SJCRH30 (cell line): Measurements from ENCODE around the gene FKTN. TPM values are rescaled to one million over a fixed set of nuclear protein-coding genes. Genes with fewer than 3 reads are reported as not detected.
"Not testable (repeated sequence)": the region's sequence is repeated elsewhere in the genome, so short reads cannot be mapped to it uniquely, and the experiment has no call there.

Experiments used
- DNase-seq, 2 experiments: peaks; one replicate each; pipeline ENCODE4 v3.0.0-alpha.2; 2015 to 2020
- H3K27ac ChIP-seq: fragments of 250-450 bp; sonication (Bioruptor Pico); 2 replicates; pipeline ENCODE4 v1.5.1; 2020; ENCODE audit warnings: mild to moderate bottlenecking, moderate library complexity
- H3K27me3 ChIP-seq: fragments of 250-450 bp; sonication (Bioruptor Pico); 2 replicates; pipeline ENCODE4 v1.5.1; 2020; ENCODE audit warnings: mild to moderate bottlenecking, moderate library complexity
- H3K36me3 ChIP-seq: fragments of 250-450 bp; sonication (Bioruptor Pico); 2 replicates; pipeline ENCODE4 v1.5.1; 2020; ENCODE audit warnings: mild to moderate bottlenecking, moderate library complexity
- H3K4me1 ChIP-seq: fragments of 250-450 bp; sonication (Bioruptor Pico); 2 replicates; pipeline ENCODE4 v1.5.1; 2020; ENCODE audit warnings: mild to moderate bottlenecking, moderate library complexity
- H3K4me3 ChIP-seq: fragments of 250-450 bp; sonication (Bioruptor Pico); 2 replicates; pipeline ENCODE4 v1.5.1; 2020; ENCODE audit warnings: mild to moderate bottlenecking, moderate library complexity
- H3K9me3 ChIP-seq: fragments of 250-450 bp; sonication (Bioruptor Pico); replicated peaks from 2 replicates; pipeline ENCODE4 v1.5.1; 2020; ENCODE audit warnings: mild to moderate bottlenecking, moderate library complexity
- total RNA-seq: library from RNA; depleted of rRNA; stranded (reverse); fragments of >200 nt; shearing (Covaris generic); gene quantifications from 2 replicates; pipeline ENCODE4 v1.2.3, GENCODE V29; 2014; rRNA removed

FKTN gene
- total RNA-seq, result 22.2 and 28.4 TPM in 2 replicates

DNA sequence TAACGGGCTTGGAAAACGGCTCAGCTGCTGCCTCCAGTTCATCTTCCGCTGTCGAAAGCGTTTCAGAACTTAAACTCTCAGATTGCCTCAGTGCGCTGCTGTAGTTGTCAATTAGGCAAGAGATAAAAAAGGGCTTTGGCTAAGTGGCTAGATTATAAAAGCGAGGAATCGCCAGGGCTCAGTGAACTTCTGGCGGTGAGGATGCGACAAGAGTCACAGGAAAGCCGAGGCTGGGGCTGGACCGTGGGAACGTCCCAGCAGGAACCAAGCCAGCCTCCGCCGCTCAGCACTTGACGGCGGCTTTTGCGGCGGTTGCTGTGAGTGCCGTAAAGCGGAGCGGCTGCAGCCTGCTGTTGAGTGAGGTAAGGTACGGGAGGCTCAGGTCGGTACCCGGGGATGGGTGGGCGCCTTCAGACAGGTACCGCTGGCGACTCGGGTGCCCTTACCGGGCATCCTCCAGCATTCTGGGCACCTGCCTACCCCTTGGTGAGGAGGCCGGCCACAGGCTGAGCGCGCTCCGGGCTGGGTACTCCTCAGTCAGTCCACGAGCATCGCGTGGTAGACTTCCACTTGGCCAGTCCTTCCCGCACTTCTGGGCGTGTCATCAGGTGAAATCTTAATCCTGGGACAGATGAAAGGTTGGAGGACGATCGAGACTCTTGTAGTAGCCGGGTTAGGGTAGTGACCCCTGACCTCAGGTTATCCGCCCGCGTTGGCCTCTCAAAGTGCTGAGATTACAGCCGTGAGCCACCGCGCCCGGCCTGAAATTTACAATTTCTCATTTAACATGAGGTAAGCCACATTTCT, at the start of gene FKTN:
TSS of gene FKTN (plus strand) at position 328 of the 807 bp plus-strand sequence. CDS start 16,902 bp downstream, outside the sequence.
- H3K4me3 ChIP-seq, result peak within 1 kb of the TSS; percentile 93
- H3K36me3 ChIP-seq, result peaks cover 4% of the 10 kb centered on the region; the same call in 1 of the 2 replicates
- peak; percentile 86 to 91 for DNase-seq
- no peaks in the 10 kb centered on the region for H3K27me3 ChIP-seq
- H3K9me3 ChIP-seq, result peaks cover 10% of the 10 kb centered on the region
- peak within 1 kb of the TSS; percentile 35; the same call in 1 of the 2 replicates for H3K27ac ChIP-seq
- no peaks in the 10 kb centered on the region for H3K4me1 ChIP-seq

DNA sequence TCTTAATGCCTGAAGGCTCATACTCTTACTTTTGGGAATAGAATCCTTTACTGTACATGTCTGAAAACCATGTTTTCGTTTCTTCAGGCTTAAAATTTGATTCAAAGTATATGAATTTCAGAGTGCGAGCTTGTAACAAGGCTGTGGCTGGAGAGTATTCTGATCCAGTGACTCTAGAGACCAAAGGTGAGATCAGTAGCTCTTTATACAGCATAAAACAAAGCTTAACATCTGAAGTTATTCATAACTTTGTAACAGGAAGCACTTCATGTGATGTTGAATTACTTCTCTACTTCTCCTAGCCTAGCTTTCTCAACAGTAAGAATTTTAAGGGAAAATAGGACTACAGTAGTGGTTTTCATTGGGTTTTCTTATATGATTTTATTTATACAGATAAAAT, 49.4 kb upstream of the FKTN start:
- no peak overlapping the region for H3K4me3 ChIP-seq
- peaks cover 15% of the 10 kb centered on the region; the same call in 1 of the 2 replicates for H3K36me3 ChIP-seq
- H3K4me1 ChIP-seq, result no peaks in the 10 kb centered on the region
- H3K27me3 ChIP-seq, result no peaks in the 10 kb centered on the region
- DNase-seq, result no peak
- H3K9me3 ChIP-seq, result no peaks in the 10 kb centered on the region
- no peak overlapping the region for H3K27ac ChIP-seq

DNA sequence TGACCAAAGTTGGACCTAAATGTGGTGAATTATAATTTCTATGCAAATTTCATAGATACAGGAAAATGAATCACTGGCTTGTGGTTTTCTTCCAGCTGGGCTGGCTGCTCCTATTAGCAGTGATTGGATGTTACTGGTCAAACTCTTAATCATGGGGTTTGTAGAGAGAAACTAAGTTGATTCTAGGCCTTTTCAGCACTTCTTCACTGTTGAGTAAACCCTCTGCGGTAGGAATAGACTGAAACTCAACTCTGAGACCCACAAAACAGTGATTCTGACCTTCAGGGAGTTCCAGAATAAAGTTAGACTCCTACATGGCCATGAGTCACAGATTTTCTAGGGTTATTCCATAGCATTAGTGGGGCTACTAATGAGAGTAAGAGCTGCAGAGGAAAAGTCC, 47.9 kb upstream of the FKTN start:
- no peaks in the 10 kb centered on the region for H3K4me1 ChIP-seq
- no peak for DNase-seq
- H3K4me3 ChIP-seq, result no peak overlapping the region
- no peaks in the 10 kb centered on the region for H3K9me3 ChIP-seq
- no peaks in the 10 kb centered on the region for H3K27me3 ChIP-seq
- no peak overlapping the region for H3K27ac ChIP-seq
- H3K36me3 ChIP-seq, result peaks cover 15% of the 10 kb centered on the region; the same call in 1 of the 2 replicates

DNA sequence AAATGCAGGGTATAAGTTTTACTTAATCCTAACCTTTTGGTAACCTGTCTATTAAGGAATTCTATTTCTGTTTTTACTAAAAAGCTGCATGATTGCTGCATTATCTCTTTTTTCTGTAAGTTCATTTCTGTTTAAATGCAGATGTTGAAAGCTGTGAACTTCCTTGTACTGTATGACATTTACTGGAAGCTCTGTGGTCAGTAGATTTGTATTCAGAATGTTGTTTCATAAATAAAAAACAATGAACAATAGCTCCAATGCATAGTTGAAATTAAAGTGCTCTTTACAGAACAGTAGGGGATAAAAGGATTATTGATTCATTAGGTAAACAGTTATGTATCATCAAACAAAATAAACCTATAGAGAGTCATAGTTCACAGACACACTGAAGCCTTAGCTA, 46.5 kb upstream of the FKTN start:
- H3K9me3 ChIP-seq, result no peaks in the 10 kb centered on the region
- no peak for DNase-seq
- H3K4me3 ChIP-seq, result no peak overlapping the region
- H3K27me3 ChIP-seq, result no peaks in the 10 kb centered on the region
- peaks cover 15% of the 10 kb centered on the region for H3K36me3 ChIP-seq
- no peak overlapping the region for H3K27ac ChIP-seq
- H3K4me1 ChIP-seq, result no peaks in the 10 kb centered on the region

DNA sequence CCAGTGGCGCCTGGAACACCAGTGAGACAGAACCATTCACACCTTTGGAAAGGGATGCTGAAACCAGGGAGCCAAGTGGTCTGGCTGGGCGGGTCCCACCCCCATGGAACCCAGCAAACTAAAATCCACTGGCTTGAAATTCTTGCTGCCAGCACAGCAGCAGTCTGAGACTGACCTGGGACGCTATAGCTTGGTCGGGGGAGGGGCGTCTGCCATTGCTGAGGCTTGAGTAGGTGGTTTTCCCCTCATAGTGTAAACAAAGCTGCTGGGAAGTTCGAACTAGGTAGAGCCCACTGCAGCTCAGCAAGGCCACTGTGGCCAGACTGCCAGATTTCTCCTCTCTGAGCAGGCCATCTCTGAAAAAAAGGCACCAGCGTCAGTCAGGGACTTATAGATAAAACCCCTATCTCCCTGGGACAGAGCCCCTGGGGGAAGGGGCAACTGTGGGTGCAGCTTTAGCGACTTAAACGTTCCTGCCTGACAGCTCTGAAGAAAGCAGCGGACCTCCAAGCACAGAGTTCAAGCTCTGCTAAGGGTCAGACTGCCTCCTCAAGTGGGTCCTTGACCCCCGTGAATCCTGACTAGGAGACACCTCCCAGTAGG, 42.0 kb upstream of the FKTN start:
- Histone ChIP-seq H3K4me3 (no peak overlapping the region), H3K27me3 (no peaks in the 10 kb centered on the region), H3K36me3 (peaks cover 9% of the 10 kb centered on the region)

DNA sequence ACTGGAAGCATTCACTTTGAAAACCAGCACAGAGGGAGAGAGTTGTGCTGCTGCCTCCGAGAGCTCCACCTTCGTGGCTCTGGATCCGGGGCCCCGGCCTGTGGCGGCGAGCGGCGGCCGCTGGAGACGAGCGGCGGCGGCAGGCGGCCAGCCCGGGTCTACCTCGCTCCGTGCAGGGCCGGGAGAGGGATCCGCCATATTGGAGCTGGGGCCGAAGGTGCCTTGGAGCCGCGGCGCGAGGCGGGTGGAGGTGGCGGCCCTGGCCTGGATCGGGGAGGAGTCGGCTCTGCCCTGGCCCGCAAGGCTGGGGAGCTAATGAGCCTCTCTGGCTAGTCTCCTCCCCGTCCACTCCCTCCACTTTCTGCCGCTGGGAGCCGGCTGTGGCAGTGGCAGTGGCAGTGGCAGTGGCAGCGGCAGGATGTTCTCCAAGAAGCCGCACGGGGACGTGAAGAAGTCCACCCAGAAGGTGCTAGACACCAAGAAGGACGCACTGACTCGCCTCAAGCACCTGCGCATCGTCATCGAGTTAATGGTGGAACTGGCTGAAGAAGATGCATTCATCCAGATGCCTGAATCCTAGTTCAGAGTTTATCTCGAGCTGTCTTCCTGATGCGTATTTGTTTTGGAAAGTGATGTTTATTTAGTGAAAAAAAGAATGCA, 38.1 kb upstream of the FKTN start:
- H3K27ac ChIP-seq, H3K4me3 ChIP-seq, H3K9me3 ChIP-seq, H3K27me3 ChIP-seq, H3K4me1 ChIP-seq, H3K36me3 ChIP-seq: not testable (repeated sequence)
- DNase-seq, result peak; percentile 30 to 36

More for the DNA sequence above, 42.0 kb upstream of the FKTN start:
- Histone ChIP-seq H3K27ac (no peak overlapping the region), H3K9me3 (no peaks in the 10 kb centered on the region), H3K4me1 (no peaks in the 10 kb centered on the region)
- no peak for DNase-seq

DNA sequence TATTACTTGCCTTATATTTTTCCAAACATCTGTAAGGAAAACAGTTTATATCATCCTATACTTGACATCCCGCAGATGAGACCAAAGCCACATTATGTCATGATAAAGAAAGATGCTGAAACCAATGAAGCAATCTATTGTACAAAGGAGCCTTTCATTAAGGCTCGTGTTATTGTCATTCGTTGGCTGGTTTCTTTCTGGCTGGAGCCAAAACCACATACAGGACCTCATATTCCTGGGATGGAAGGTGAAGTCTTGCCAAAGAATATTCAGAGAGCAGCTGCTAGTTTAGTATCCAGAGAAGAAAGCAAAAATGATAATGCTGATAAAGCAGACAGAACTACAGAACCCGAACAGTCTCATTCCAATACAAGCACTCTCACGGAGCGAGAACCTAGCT, 36.9 kb upstream of the FKTN start:
- not testable (repeated sequence) for H3K4me1 ChIP-seq

DNA sequence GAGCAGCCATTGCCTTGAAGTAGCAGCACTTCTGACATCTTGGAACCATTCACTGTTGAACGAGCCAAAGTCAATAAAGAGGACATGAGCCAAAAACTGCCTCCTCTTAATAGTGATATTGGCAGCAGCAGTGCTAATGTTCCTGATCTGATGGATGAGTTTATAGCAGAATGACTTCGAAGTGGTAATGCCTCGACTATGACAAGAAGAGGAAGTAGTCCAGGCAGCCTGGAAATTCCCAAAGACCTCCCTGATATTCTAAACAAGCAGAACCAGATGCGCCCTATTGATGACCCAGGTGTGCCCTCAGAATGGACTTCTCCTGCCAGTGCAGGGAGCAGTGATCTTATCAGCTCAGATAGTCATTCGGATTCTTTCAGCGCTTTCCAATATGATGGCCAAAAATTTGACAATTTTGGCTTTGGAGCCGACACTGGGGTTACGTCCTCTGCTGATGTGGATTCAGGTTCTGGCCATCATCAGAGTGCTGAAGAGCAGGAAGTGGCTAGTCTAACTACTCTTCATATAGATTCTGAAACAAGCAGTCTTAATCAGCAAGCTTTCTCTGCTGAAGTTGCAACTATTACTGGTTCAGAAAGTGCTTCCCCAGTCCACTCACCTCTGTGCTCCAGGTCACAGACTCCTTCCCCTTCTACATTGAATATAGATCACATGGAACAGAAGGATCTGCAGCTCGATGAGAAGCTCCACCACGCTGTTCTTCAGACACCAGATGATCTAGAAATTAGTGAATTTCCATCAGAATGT, 35.1 kb upstream of the FKTN start:
- not testable (repeated sequence) for H3K36me3 ChIP-seq, H3K9me3 ChIP-seq, H3K27ac ChIP-seq, DNase-seq, H3K4me1 ChIP-seq, H3K4me3 ChIP-seq, H3K27me3 ChIP-seq

More for the DNA sequence above, 36.9 kb upstream of the FKTN start:
- not testable (repeated sequence) for DNase-seq, H3K27ac ChIP-seq, H3K27me3 ChIP-seq, H3K36me3 ChIP-seq, H3K9me3 ChIP-seq, H3K4me3 ChIP-seq

DNA sequence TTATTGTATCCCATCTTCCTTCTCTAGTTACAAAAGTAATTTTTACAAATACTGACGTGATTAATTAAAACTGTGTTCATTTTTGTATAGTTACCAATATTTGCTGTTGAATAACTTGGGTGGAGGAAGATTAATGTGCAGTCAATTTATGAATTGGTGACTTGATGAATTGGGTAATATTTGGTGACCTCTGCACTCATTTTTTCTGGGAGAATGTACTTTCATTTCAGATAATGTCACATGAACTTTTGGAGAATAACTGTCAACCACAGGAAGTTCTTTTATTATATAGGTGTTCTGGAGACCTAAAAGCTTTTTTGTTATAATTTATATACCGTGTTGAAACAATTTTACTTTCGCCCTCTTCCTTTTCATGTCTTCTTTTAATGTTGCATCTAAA, 26.4 kb upstream of the FKTN start:
- Histone ChIP-seq H3K27me3 (no peaks in the 10 kb centered on the region), H3K36me3 (0 out of 2 replicates have a peak, but pooled peaks cover 7% of the 10 kb centered on the region), H3K4me3 (no peak overlapping the region), H3K4me1 (no peaks in the 10 kb centered on the region), H3K9me3 (peaks cover 3% of the 10 kb centered on the region; the same call in 1 of the 2 replicates), H3K27ac (no peak overlapping the region)
- no peak for DNase-seq

DNA sequence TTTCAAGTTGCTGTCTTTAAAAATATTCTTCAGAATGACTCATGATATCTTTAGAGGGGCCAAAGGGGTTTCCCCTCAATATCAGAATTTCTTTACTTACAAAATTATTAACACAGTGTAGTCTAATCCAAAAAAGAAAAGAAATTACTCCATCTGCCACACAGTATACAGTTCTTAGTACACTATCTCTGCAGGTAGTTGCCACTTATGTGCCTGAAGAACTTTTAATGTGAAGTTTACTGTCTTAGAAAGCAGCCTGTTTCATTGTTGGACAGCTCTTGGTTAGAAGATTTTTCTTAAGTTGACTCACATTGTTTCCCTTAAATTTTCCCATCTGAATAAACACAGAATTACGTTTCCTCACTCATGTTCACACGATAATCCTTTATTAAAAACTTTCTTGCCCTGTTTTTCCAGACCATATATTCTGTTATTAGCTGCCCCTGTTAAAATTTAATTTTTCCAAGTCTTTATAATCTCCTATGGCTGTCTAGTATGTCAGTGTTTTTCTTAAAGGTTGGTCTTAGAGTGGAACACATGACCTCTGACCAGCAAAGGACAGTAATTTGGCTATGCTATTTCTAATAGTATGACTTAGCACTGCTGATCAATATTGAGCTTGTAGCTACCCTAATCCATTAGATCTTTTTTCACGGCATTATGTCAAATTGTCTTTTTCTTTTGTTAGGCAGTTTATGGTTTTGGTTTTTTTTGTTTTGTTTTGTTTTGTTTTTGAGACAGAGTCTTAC, 21.8 kb upstream of the FKTN start:
- Histone ChIP-seq H3K4me3 (no peak overlapping the region), H3K9me3 (no peaks in the 10 kb centered on the region), H3K4me1 (no peaks in the 10 kb centered on the region), H3K27ac (no peak overlapping the region), H3K27me3 (no peaks in the 10 kb centered on the region), H3K36me3 (peaks cover 7% of the 10 kb centered on the region; the same call in 1 of the 2 replicates)
- no peak for DNase-seq

DNA sequence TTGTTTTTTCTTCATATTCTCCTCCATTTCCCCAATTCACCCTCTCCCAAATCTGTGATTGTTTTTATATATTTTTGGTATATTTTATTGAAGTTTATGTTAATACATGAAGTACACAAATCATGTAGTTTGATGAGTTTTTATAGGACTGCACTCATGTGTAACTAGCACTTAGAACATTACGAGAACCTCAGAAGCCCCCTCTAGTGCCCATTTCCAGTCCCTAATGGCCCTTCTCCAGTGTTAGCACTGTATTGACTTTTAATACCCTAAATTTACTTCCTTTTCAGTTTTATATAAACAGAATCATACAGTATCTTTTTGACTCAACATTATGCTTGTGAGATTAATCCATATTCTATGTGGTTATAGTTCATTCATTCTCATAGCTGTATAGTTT, 18.5 kb upstream of the FKTN start:
- H3K4me3 ChIP-seq, result no peak overlapping the region
- H3K36me3 ChIP-seq, result peaks cover 4% of the 10 kb centered on the region; the same call in 1 of the 2 replicates
- no peaks in the 10 kb centered on the region for H3K9me3 ChIP-seq
- no peaks in the 10 kb centered on the region for H3K4me1 ChIP-seq
- no peaks in the 10 kb centered on the region for H3K27me3 ChIP-seq
- no peak overlapping the region for H3K27ac ChIP-seq
- DNase-seq, result peak in 1 of 2 experiments; percentile 29

DNA sequence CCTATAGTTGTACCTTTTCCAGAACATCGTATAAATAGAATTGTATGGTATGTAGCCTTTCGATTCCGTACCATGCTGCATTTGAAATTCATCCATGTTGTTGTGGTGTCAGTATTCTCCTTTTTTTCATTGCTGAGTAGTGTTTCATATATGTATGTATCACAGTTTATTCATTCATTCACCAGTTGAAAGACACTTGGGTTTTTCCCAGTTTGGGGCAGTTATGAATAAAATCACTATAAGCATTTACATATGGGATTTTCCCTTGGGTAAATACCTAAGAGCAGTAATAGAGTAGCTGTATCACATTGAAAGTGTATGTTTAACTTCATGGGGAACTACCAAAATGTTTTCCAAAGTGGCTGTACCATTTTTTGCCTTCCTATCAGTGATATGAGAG, 16.1 kb upstream of the FKTN start:
- H3K4me1 ChIP-seq, result no peaks in the 10 kb centered on the region
- no peak for DNase-seq
- H3K27me3 ChIP-seq, result no peaks in the 10 kb centered on the region

DNA sequence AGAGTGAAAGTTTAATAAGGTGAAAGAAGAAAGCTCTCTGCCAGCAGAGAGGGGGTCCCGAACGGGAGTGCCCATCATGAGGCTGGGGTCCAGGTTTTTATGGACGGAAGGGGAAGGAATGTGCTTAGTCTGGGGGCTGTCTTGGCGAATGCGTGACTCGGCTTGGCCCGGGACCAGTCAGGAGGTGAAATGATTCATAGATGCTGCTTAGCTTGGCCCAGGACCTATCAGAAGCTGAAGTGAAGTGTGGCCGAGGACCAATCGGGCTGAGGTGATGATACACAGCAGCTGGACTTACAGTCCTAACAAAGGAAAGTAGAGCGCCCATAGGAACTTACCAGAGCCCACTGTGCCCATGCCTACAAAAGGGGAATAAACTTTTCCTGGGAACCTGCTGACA, 3.9 kb upstream of the FKTN start:
- Histone ChIP-seq H3K4me3 (no peak overlapping the region), H3K27ac (no peak overlapping the region), H3K36me3 (no peaks in the 10 kb centered on the region), H3K27me3 (no peaks in the 10 kb centered on the region), H3K9me3 (no peaks in the 10 kb centered on the region), H3K4me1 (no peaks in the 10 kb centered on the region)
- DNase-seq, result no peak

More for the DNA sequence above, 16.1 kb upstream of the FKTN start:
- H3K36me3 ChIP-seq, result no peaks in the 10 kb centered on the region; the same call in 1 of the 2 replicates
- no peak overlapping the region for H3K27ac ChIP-seq
- no peaks in the 10 kb centered on the region for H3K9me3 ChIP-seq
- no peak overlapping the region for H3K4me3 ChIP-seq

DNA sequence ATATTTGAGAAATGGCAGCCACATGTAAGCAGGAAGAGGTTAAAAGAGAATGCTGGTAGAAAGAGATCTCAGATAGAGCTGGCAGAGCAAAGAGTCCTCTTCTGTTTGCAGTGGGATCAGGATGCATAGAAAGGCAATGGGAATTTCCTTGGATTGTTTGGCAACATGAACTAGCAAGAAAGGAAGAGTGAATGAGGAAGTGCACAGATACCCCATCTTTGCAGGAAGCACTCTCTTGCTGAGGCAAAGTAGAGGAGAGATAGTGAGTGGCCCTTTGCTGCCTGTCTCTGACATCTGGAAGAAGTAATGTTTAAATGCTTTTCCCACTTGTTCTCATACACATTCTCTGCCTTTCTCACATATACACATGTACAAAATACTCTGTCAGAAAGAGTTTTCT, 14.5 kb downstream of the FKTN start:
- Histone ChIP-seq H3K9me3 (peaks cover 6% of the 10 kb centered on the region), H3K27me3 (no peaks in the 10 kb centered on the region), H3K36me3 (peaks cover 10% of the 10 kb centered on the region), H3K4me1 (no peaks in the 10 kb centered on the region), H3K4me3 (no peak overlapping the region), H3K27ac (no peak overlapping the region)
- DNase-seq, result no peak
